Measurements from ENCODE around the gene SLC17A1.

DNA sequence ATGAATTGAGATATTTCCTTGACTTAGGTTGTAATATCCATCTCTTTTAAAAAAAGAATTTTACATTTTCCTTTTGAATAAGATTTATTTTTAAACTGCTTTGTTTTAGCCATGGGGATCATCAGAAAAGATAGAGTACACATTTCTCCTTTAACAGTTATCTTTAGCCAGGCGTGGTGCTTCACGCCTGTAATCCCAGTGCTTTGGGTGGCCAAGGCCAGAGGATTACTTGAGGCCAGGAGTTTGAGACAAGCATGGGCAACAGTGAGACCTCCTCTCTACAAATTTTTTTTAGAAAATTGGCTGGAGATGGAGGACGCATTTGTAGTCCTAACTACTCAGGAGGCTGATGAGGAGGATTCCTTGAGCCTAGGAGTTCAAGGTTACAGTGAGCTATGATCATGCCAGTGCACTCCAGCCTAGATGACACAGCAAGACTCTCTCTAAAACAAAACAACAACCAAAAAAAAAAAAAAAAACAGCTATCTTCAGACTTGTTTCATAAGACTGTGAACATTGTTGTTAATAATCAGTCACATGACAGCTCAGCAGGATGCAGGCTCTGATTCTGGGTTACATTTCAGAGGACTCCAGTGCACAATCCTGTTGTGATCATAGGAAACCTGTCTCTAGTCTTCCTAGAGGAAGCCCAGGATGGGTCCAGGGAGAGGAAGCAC, 44.2 kb upstream of the SLC17A1 start:
- no peak for TF ChIP-seq EZH2phosphoT487 (IDR thresholded peaks at IDR 0.05; ENCODE audit: low read depth)
- TF ChIP-seq, protein P1, sequence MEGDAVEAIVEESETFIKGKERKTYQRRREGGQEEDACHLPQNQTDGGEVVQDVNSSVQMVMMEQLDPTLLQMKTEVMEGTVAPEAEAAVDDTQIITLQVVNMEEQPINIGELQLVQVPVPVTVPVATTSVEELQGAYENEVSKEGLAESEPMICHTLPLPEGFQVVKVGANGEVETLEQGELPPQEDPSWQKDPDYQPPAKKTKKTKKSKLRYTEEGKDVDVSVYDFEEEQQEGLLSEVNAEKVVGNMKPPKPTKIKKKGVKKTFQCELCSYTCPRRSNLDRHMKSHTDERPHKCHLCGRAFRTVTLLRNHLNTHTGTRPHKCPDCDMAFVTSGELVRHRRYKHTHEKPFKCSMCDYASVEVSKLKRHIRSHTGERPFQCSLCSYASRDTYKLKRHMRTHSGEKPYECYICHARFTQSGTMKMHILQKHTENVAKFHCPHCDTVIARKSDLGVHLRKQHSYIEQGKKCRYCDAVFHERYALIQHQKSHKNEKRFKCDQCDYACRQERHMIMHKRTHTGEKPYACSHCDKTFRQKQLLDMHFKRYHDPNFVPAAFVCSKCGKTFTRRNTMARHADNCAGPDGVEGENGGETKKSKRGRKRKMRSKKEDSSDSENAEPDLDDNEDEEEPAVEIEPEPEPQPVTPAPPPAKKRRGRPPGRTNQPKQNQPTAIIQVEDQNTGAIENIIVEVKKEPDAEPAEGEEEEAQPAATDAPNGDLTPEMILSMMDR (IDR thresholded peaks at IDR 0.05; ENCODE audit: low read depth, low read length) = no peak
